GM18517 (cell line): ENCODE measurements around the gene FBXW9.
A peak's percentile ranks its signal among the peaks of the same experiment; 100 is the strongest.
"Not testable (repeated sequence)": the region's sequence is repeated elsewhere in the genome, so short reads cannot be mapped to it uniquely, and the experiment has no call there.

ENCODE experiments used
- ATAC-seq: cut with Tn5 transposase; IDR thresholded peaks from one replicate; pipeline ENCODE4 v1.9.1; 2021; ENCODE audit warnings: mild to moderate bottlenecking, moderate library complexity; ENCODE audit not compliant: unreplicated experiment

FBXW9 gene

GRCh38 chr19:12681074-12681987 lies 15.1 kb downstream of the FBXW9 start, which contains the start of gene DHPS:
Gene DHPS, minus strand, starts transcription at chr19:12681880. Its CDS starts 114 bp downstream, at chr19:12681766.
- peak; percentile 64 for ATAC-seq

- no peak for ATAC-seq
These were observed 16.4 kb downstream of the FBXW9 start for GRCh38 chr19:12680034-12680433.

GRCh38 chr19:12678039-12678438 lies 18.4 kb downstream of the FBXW9 start:
- not testable (repeated sequence) for ATAC-seq

GRCh38 chr19:12676928-12677327 lies 19.5 kb downstream of the FBXW9 start:
- ATAC-seq, result no peak

- no peak for ATAC-seq
These were observed 20.0 kb downstream of the FBXW9 start for GRCh38 chr19:12676384-12676792.

- ATAC-seq, result no peak
These were observed 20.5 kb downstream of the FBXW9 start for GRCh38 chr19:12675940-12676339.

- no peak for ATAC-seq
These were observed 21.0 kb downstream of the FBXW9 start for GRCh38 chr19:12675399-12675798.

- no peak for ATAC-seq
These were observed 23.7 kb downstream of the FBXW9 start for GRCh38 chr19:12672744-12673143.

- ATAC-seq, result no peak
These were observed 26.1 kb downstream of the FBXW9 start for GRCh38 chr19:12670159-12670928.

GRCh38 chr19:12669270-12670158 lies 26.9 kb downstream of the FBXW9 start:
- ATAC-seq, result no peak

GRCh38 chr19:12668932-12669269 lies 27.5 kb downstream of the FBXW9 start:
- no peak for ATAC-seq

GRCh38 chr19:12668346-12668745 lies 28.1 kb downstream of the FBXW9 start:
- no peak for ATAC-seq

- ATAC-seq, result no peak
These were observed 28.6 kb downstream of the FBXW9 start for GRCh38 chr19:12667731-12668302.

- no peak for ATAC-seq
These were observed 30.0 kb downstream of the FBXW9 start, which contains the start of the genes MAN2B1 and WDR83 for GRCh38 chr19:12666265-12667048. Gene MAN2B1, minus strand, starts transcription at chr19:12666742. Its CDS starts 41 bp downstream, at chr19:12666701. Gene WDR83, plus strand, starts transcription at chr19:12666807. Its CDS starts 2,984 bp downstream, at chr19:12669791.

GRCh38 chr19:12665671-12666264 lies 30.7 kb downstream of the FBXW9 start:
- no peak for ATAC-seq

- no peak for ATAC-seq
These were observed 31.2 kb downstream of the FBXW9 start for GRCh38 chr19:12665281-12665573.

- ATAC-seq, result no peak
These were observed 31.8 kb downstream of the FBXW9 start for GRCh38 chr19:12664406-12665280.

- no peak for ATAC-seq
These were observed 35.5 kb downstream of the FBXW9 start for GRCh38 chr19:12660980-12661379.
